ENCODE data around the gene ADAM22.

DNA sequence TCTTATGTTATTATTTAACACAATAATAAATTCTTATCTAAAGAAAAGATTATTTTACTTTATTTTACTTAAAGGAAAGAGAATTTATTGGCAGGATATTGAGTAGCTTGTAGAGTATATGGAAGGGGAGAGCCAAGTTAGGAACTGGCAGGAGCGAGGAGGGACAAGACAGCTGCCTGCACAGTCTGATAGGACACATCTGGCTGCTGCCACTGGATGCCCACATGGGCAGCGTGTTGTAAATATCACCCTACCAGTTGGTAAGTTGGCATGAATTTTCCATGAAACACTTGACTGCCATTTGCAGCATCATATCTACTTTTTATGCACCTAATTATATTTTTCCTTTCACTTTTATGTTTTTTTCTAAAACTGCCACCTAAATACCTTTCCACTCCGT, 266.2 kb downstream of the ADAM22 start:
- TF ChIP-seq, protein P1, sequence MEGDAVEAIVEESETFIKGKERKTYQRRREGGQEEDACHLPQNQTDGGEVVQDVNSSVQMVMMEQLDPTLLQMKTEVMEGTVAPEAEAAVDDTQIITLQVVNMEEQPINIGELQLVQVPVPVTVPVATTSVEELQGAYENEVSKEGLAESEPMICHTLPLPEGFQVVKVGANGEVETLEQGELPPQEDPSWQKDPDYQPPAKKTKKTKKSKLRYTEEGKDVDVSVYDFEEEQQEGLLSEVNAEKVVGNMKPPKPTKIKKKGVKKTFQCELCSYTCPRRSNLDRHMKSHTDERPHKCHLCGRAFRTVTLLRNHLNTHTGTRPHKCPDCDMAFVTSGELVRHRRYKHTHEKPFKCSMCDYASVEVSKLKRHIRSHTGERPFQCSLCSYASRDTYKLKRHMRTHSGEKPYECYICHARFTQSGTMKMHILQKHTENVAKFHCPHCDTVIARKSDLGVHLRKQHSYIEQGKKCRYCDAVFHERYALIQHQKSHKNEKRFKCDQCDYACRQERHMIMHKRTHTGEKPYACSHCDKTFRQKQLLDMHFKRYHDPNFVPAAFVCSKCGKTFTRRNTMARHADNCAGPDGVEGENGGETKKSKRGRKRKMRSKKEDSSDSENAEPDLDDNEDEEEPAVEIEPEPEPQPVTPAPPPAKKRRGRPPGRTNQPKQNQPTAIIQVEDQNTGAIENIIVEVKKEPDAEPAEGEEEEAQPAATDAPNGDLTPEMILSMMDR (IDR thresholded peaks at IDR 0.05) = no peak
- no peak for TF ChIP-seq POLR2A (IDR thresholded peaks at IDR 0.05)
- no peak for TF ChIP-seq POLR2AphosphoS5 (IDR thresholded peaks at IDR 0.05)
- TF ChIP-seq EP300 (IDR thresholded peaks at IDR 0.05) = no peak
